Measurements from ENCODE around the gene SUGP2.

SUGP2 gene

DNA sequence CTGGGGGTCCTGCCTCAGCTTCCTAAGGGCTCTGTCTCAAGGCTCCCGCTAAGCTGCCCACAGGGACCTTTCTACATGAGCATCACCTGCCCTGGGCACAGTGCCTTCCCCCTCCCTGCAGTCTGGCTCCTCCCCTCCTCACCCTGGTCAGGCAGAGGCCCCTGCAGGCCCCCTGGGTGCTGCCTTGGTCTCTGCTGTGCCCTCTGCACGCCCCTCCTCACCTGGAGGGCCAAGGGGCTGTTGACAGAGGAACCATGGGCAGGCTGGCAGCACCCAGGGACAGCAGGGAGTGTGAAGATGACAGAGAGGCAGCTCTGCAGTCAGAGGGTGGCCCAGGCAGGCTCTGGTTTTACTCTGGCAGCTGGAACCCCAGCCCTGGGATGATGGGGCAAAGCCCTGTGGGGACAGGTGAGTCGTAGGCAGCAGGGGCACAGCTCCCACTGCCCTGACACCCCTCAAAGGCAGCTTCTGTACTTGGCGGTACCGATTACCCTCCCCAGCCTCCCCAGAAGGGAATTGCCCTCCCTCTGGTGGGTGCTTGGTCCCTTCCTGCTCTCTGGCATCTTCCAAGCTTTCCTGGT lies 43.1 kb downstream of the SUGP2 start:
- H3K9me3 ChIP-seq (ENCODE audit: insufficient read depth, low read length, severe bottlenecking): no peaks in the 10 kb centered on the region
- H3K9ac ChIP-seq (ENCODE audit: low read depth, low read length): no peak overlapping the region
- H3K79me2 ChIP-seq (ENCODE audit: insufficient read depth, low read length): no peaks in the 10 kb centered on the region
- no peak overlapping the region for H3K4me3 ChIP-seq (ENCODE audit: low read depth in 1 of 2, low read length in 2 of 2)
- ATAC-seq (ENCODE audit: insufficient read depth, low read depth): peak; percentile 42; the same call in 2 of the 3 replicates
- peaks cover 38% of the 10 kb centered on the region for H3K36me3 ChIP-seq (ENCODE audit: insufficient read depth, low read length)
- no peak overlapping the region for H3K27ac ChIP-seq (ENCODE audit: low read length)
- peaks cover 11% of the 10 kb centered on the region for H4K20me1 ChIP-seq (ENCODE audit: insufficient read depth, low read length)
- H3K4me2 ChIP-seq (ENCODE audit: insufficient read depth, low read length): no peak overlapping the region
- no peak for TF ChIP-seq EZH2 (IDR thresholded peaks at IDR 0.05; ENCODE audit: borderline replicate concordance, low read depth, low read length, severe bottlenecking)
- TF ChIP-seq, protein P1, sequence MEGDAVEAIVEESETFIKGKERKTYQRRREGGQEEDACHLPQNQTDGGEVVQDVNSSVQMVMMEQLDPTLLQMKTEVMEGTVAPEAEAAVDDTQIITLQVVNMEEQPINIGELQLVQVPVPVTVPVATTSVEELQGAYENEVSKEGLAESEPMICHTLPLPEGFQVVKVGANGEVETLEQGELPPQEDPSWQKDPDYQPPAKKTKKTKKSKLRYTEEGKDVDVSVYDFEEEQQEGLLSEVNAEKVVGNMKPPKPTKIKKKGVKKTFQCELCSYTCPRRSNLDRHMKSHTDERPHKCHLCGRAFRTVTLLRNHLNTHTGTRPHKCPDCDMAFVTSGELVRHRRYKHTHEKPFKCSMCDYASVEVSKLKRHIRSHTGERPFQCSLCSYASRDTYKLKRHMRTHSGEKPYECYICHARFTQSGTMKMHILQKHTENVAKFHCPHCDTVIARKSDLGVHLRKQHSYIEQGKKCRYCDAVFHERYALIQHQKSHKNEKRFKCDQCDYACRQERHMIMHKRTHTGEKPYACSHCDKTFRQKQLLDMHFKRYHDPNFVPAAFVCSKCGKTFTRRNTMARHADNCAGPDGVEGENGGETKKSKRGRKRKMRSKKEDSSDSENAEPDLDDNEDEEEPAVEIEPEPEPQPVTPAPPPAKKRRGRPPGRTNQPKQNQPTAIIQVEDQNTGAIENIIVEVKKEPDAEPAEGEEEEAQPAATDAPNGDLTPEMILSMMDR (IDR thresholded peaks at IDR 0.05; ENCODE audit: borderline replicate concordance, extremely low read depth, low read length, poor library complexity, severe bottlenecking): no peak
- H3K4me1 ChIP-seq (ENCODE audit: insufficient read depth, low read length): no peaks in the 10 kb centered on the region
- no peak for DNase-seq
- no peaks in the 10 kb centered on the region for H3K27me3 ChIP-seq (ENCODE audit: insufficient read depth, low read length, poor library complexity)
- H2AFZ ChIP-seq (ENCODE audit: low read depth, low read length): no peak overlapping the region

DNA sequence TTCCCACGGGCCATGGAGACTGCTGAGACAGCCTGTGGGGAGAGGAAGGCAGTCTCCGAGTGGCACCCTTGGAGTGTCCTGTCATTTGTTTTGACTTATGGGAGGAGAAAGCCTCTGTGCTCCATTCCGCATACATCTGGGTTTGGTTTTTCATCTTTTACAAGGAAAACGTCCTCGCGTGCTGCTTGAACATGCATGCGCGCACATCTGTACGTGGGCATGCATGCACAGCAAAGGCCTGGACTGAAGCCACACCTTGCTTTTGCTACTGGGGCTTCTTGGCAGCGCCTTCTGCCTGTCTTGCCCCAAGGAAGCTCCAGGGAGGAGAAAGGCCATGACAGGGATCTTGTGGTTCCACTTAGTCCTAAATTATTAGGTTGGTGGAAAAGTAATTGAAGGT lies 44.0 kb downstream of the SUGP2 start:
- peaks cover 11% of the 10 kb centered on the region for H4K20me1 ChIP-seq (ENCODE audit: insufficient read depth, low read length)
- DNase-seq (no peak), ATAC-seq (ENCODE audit: insufficient read depth, low read depth) (no peak)
- no peak overlapping the region for H3K4me3 ChIP-seq (ENCODE audit: low read depth in 1 of 2, low read length in 2 of 2)
- H3K4me2 ChIP-seq (ENCODE audit: insufficient read depth, low read length): no peak overlapping the region
- no peaks in the 10 kb centered on the region for H3K9me3 ChIP-seq (ENCODE audit: insufficient read depth, low read length, severe bottlenecking)
- H2AFZ ChIP-seq (ENCODE audit: low read depth, low read length): no peak overlapping the region
- no peak overlapping the region for H3K9ac ChIP-seq (ENCODE audit: low read depth, low read length)
- no peak overlapping the region for H3K27ac ChIP-seq (ENCODE audit: low read length)
- H3K79me2 ChIP-seq (ENCODE audit: insufficient read depth, low read length): no peaks in the 10 kb centered on the region
- TF ChIP-seq EZH2 (IDR thresholded peaks at IDR 0.05; ENCODE audit: borderline replicate concordance, low read depth, low read length, severe bottlenecking): no peak
- TF ChIP-seq, protein P1 (IDR thresholded peaks at IDR 0.05; ENCODE audit: borderline replicate concordance, extremely low read depth, low read length, poor library complexity, severe bottlenecking): no peak
- H3K36me3 ChIP-seq (ENCODE audit: insufficient read depth, low read length): peaks cover 29% of the 10 kb centered on the region
- H3K27me3 ChIP-seq (ENCODE audit: insufficient read depth, low read length, poor library complexity): no peaks in the 10 kb centered on the region
- no peaks in the 10 kb centered on the region for H3K4me1 ChIP-seq (ENCODE audit: insufficient read depth, low read length)

DNA sequence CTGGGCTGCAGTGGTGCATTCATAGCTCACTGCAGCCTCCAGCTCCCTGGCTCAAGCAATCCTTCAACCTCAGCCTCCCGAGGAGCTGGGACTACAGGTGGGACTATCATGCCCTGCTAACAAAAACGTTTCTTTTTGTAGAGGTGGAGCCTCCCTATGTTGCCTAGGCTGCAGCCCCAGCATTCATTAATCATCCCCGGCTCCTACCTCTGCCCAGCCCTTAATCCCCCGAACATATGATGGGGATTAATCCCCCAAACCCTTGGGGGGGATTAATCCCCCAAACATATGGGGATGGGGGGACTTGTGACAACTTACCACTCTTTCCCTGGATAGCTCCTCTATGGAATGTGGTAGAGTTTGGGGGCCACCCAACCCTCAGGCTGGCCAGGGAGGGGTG lies 45.9 kb downstream of the SUGP2 start:
- no peak overlapping the region for H3K27ac ChIP-seq (ENCODE audit: low read length)
- H2AFZ ChIP-seq (ENCODE audit: low read depth, low read length): no peak overlapping the region
- H3K4me1 ChIP-seq (ENCODE audit: insufficient read depth, low read length): no peaks in the 10 kb centered on the region
- H3K27me3 ChIP-seq (ENCODE audit: insufficient read depth, low read length, poor library complexity): peaks cover 5% of the 10 kb centered on the region
- H3K9ac ChIP-seq (ENCODE audit: low read depth, low read length): no peak overlapping the region
- peaks cover 11% of the 10 kb centered on the region for H3K36me3 ChIP-seq (ENCODE audit: insufficient read depth, low read length)
- no peaks in the 10 kb centered on the region for H3K9me3 ChIP-seq (ENCODE audit: insufficient read depth, low read length, severe bottlenecking)
- ATAC-seq (ENCODE audit: insufficient read depth, low read depth) (no peak), DNase-seq (no peak)
- H4K20me1 ChIP-seq (ENCODE audit: insufficient read depth, low read length): peaks cover 8% of the 10 kb centered on the region
- no peak for TF ChIP-seq EZH2 (IDR thresholded peaks at IDR 0.05; ENCODE audit: borderline replicate concordance, low read depth, low read length, severe bottlenecking)
- TF ChIP-seq, protein P1 (IDR thresholded peaks at IDR 0.05; ENCODE audit: borderline replicate concordance, extremely low read depth, low read length, poor library complexity, severe bottlenecking): no peak
- no peak overlapping the region for H3K4me3 ChIP-seq (ENCODE audit: low read depth in 1 of 2, low read length in 2 of 2)
- no peaks in the 10 kb centered on the region for H3K79me2 ChIP-seq (ENCODE audit: insufficient read depth, low read length)
- H3K4me2 ChIP-seq (ENCODE audit: insufficient read depth, low read length): no peak overlapping the region

Measured in DND-41 (cell line).